Panc1 (cell line): ENCODE measurements around the gene ITGAL. TPM values are rescaled to one million over a fixed set of nuclear protein-coding genes. Genes with fewer than 3 reads are reported as not detected.
A peak's percentile ranks its signal among the peaks of the same experiment; 100 is the strongest.

Experiments
- ATAC-seq: fragments of 200-7000 bp; cut with Tn5 transposase; 2 replicates; pipeline ENCODE4 v1.9.1; 2020; ENCODE audit warnings: mild to moderate bottlenecking, moderate library complexity
- BruUV-seq: library from RNA; stranded (reverse); fragments of 400-500 nt; replicated peaks from 2 replicates; lab custom pipeline; 2021; lab: Mats Ljungman, UMichigan
- CTCF ChIA-PET: fragments of 300-600 bp; sonication (Branson Sonifier 250); formaldehyde crosslinking; loops from one replicate; lab custom pipeline; 2022; ENCODE audit warnings: antibody characterized with exemption; lab: Charles Lee
- POLR2A ChIA-PET: fragments of 300-600 bp; sonication (Branson Sonifier 250); formaldehyde crosslinking; loops from one replicate; lab custom pipeline; 2022; ENCODE audit warnings: antibody characterized with exemption; lab: Charles Lee
- DNase-seq: peaks from one replicate; pipeline ENCODE4 v3.0.0-alpha.2; 2010; ENCODE audit warnings: low read depth, low spot score
- H3K27ac ChIP-seq: 2 replicates; pipeline ENCODE4 v1.5.1; 2011; ENCODE audit warnings: mild to moderate bottlenecking, low read length, inconsistent platforms
- H3K27me3 ChIP-seq: fragments of 200-500 bp; sonication (Bioruptor generic); 2 replicates; pipeline ENCODE4 v1.6.0; 2014; ENCODE audit warnings: low read length, inconsistent platforms; ENCODE audit not compliant: control insufficient read depth, insufficient read depth
- H3K36me3 ChIP-seq: fragments of 200-500 bp; sonication (Bioruptor generic); 2 replicates; pipeline ENCODE4 v1.5.1; 2014; ENCODE audit warnings: inconsistent platforms, mild to moderate bottlenecking, low read length, moderate library complexity; ENCODE audit not compliant: control insufficient read depth, insufficient read depth
- H3K4me1 ChIP-seq: 2 replicates; pipeline ENCODE4 v1.5.1; 2011; ENCODE audit warnings: inconsistent platforms, mild to moderate bottlenecking, low read length, moderate library complexity; ENCODE audit not compliant: control insufficient read depth, insufficient read depth
- H3K4me3 ChIP-seq, 2 experiments: 2 replicates each; pipeline ENCODE4 v1.5.1; 2011 to 2012; ENCODE audit warnings: low read depth in 2 of 2, low read length in 2 of 2, mild to moderate bottlenecking in 2 of 2, inconsistent platforms in 1 of 2, moderate library complexity in 1 of 2
- H3K9me3 ChIP-seq: fragments of 200-500 bp; sonication (Bioruptor generic); 2 replicates; pipeline ENCODE4 v1.5.1; 2014; ENCODE audit warnings: low read depth, mild to moderate bottlenecking, inconsistent platforms, low read length, moderate library complexity; ENCODE audit not compliant: control insufficient read depth, insufficient read depth
- CTCF ChIP-seq: fragments of 450-650 bp; IDR thresholded peaks from 2 replicates; pipeline ENCODE4 v1.5.1; 2017; ENCODE audit warnings: mild to moderate bottlenecking
- POLR2AphosphoS5 ChIP-seq: IDR thresholded peaks from 2 replicates; pipeline ENCODE4 v1.6.1; 2012; ENCODE audit warnings: mild to moderate bottlenecking, low read depth, low read length, moderate library complexity
- REST ChIP-seq, 2 experiments: IDR thresholded peaks; 2 replicates each; pipeline ENCODE4 v1.6.1; 2011 to 2012; ENCODE audit warnings: low read depth in 2 of 2, control low read depth in 1 of 2, low read length in 1 of 2, mild to moderate bottlenecking in 1 of 2, moderate library complexity in 1 of 2; ENCODE audit not compliant: insufficient read depth in 1 of 2
- SIN3A ChIP-seq: IDR thresholded peaks from 2 replicates; pipeline ENCODE4 v1.6.1; 2012; ENCODE audit warnings: low read depth, mild to moderate bottlenecking, low read length, moderate library complexity, borderline replicate concordance; ENCODE audit not compliant: insufficient read depth
- TCF7L2 ChIP-seq: IDR thresholded peaks from 2 replicates; pipeline ENCODE4 v1.6.1; 2011; ENCODE audit warnings: mild to moderate bottlenecking, low read depth, low read length, inconsistent platforms
- in situ Hi-C: cut with HindIII; loops from 2 replicates; pipeline ENCODE4 v1.10.0; 2016; ENCODE audit warnings: low sequenced_read_pairs, low pct_unique_long_range_greater_than_20kb
- intact Hi-C: fragments of 100-400 bp; cut with micrococcal nuclease; formaldehyde crosslinking; loops from one replicate; pipeline ENCODE4 v1.10.0; 2022; ENCODE audit not compliant: unreplicated experiment
- total RNA-seq: library from RNA; stranded (reverse); gene quantifications from one replicate; pipeline ENCODE4 v1.2.1, GENCODE V29; 2021; ENCODE audit not compliant: unreplicated experiment

The ITGAL gene
- total RNA-seq, 1 experiment from 2014 or later = 0.54 TPM

- ChIA-PET CTCF (interaction anchor here (0.5 to 1.2 kb wide), 4 partner anchors 25 to 131 kb away, joined by 3 to 6 read pairs (median 3); partner anchors contain the start of genes DCTPP1 and PRR14), POLR2A (no interaction called here)
- BruUV-seq = no TSS peak
- in situ Hi-C loops = no loop called here
- no peak for DNase-seq
- no peaks in the 10 kb centered on the region for H3K27me3 ChIP-seq
- H3K36me3 ChIP-seq = no peaks in the 10 kb centered on the region
- H3K4me3 ChIP-seq = peak overlapping the region; percentile 47 to 72
- peak; percentile 52 for ATAC-seq
- H3K27ac ChIP-seq = peak overlapping the region; percentile 91
- no peaks in the 10 kb centered on the region for H3K9me3 ChIP-seq
- no peak for TF ChIP-seq REST (IDR thresholded peaks at IDR 0.05; ENCODE audit: insufficient read depth in 1 of 2, low read depth in 2 of 2, low read length in 1 of 2)
- no peak for TF ChIP-seq TCF7L2
- no peak; the same call in 1 of the 2 replicates for TF ChIP-seq POLR2AphosphoS5
- no peak for TF ChIP-seq CTCF
- TF ChIP-seq SIN3A = no peak
- peaks cover 9% of the 10 kb centered on the region; the same call in 1 of the 2 replicates for H3K4me1 ChIP-seq
- intact Hi-C loops = no loop called here
These were observed 88.7 kb downstream of the ITGAL start for GRCh38 chr16:30561089-30561816.

- ATAC-seq = no peak
These were observed 89.5 kb downstream of the ITGAL start for GRCh38 chr16:30562021-30562420.

More at GRCh38 chr16:30562021-30562420, 89.5 kb downstream of the ITGAL start:
- Histone ChIP-seq H3K9me3 (no peaks in the 10 kb centered on the region), H3K4me3 (peak overlapping the region in 1 of 2 experiments; percentile 72; a peak in 2 of 4 replicates), H3K27ac (peak overlapping the region; percentile 91), H3K27me3 (no peaks in the 10 kb centered on the region), H3K4me1 (peaks cover 7% of the 10 kb centered on the region; the same call in 1 of the 2 replicates), H3K36me3 (no peaks in the 10 kb centered on the region)
- DNase-seq = no peak
- in situ Hi-C loops (no loop called here), intact Hi-C loops (no loop called here)
- TF ChIP-seq POLR2AphosphoS5 (no peak), REST (IDR thresholded peaks at IDR 0.05; ENCODE audit: insufficient read depth in 1 of 2, low read depth in 2 of 2, low read length in 1 of 2) (no peak), CTCF (no peak)
- ChIA-PET CTCF (interaction anchor here (1.2 kb wide), 2 partner anchors 36 to 132 kb away, joined by 3 read pairs; partner anchors contain the start of gene DCTPP1), POLR2A (no interaction called here)
- BruUV-seq = no TSS peak
